Renal pelvis (tissue), 4 donors: ENCODE results near the gene FTO. TPM values are rescaled to one million over a fixed set of nuclear protein-coding genes. Genes with fewer than 3 reads are reported as not detected.
"Not testable (repeated sequence)": the region's sequence is repeated elsewhere in the genome, so short reads cannot be mapped to it uniquely, and the experiment has no call there.

ENCODE experiments used
- DNase-seq: peaks from one replicate; pipeline ENCODE4 v3.0.0-alpha.2; 2013
- polyA plus RNA-seq, 3 donors: library from polyadenylated mRNA; unstranded; fragments of 120-200 nt; gene quantifications; one replicate each; pipeline ENCODE4 v1.2.1, GENCODE V29; 2013; ENCODE audit not compliant: insufficient read length in 3 of 3

FTO gene
- polyA plus RNA-seq, 3 donors: 82.7 to 94.4 (median 84.9) TPM

GRCh38 chr16:53817812-53818550 lies 114.0 kb downstream of the FTO start:
- no peak for DNase-seq

- no peak for DNase-seq
Observed at GRCh38 chr16:53821487-53821886, 117.5 kb downstream of the FTO start.

GRCh38 chr16:53821957-53822625 lies 118.1 kb downstream of the FTO start:
- DNase-seq: no peak

- no peak for DNase-seq
Observed at GRCh38 chr16:53822936-53823529, 119.1 kb downstream of the FTO start.

- no peak for DNase-seq
Observed at GRCh38 chr16:53826658-53827057, 122.7 kb downstream of the FTO start.

GRCh38 chr16:53827741-53828140 lies 123.8 kb downstream of the FTO start:
- DNase-seq: no peak

GRCh38 chr16:53829186-53829747 lies 125.3 kb downstream of the FTO start:
- DNase-seq: no peak

- no peak for DNase-seq
Observed at GRCh38 chr16:53832896-53833544, 129.1 kb downstream of the FTO start.

GRCh38 chr16:53836142-53836541 lies 132.2 kb downstream of the FTO start:
- DNase-seq: no peak

GRCh38 chr16:53836680-53837079 lies 132.7 kb downstream of the FTO start:
- no peak for DNase-seq

- DNase-seq: no peak
Observed at GRCh38 chr16:53837426-53837825, 133.5 kb downstream of the FTO start.

- DNase-seq: no peak
Observed at GRCh38 chr16:53839150-53839549, 135.2 kb downstream of the FTO start.

- no peak for DNase-seq
Observed at GRCh38 chr16:53840456-53840855, 136.5 kb downstream of the FTO start.

GRCh38 chr16:53841884-53842283 lies 137.9 kb downstream of the FTO start:
- no peak for DNase-seq

- no peak for DNase-seq
Observed at GRCh38 chr16:53843084-53843483, 139.1 kb downstream of the FTO start.

- no peak for DNase-seq
Observed at GRCh38 chr16:53844804-53845203, 140.8 kb downstream of the FTO start.

- DNase-seq: not testable (repeated sequence)
Observed at GRCh38 chr16:53846549-53846948, 142.6 kb downstream of the FTO start.

- DNase-seq: no peak
Observed at GRCh38 chr16:53846971-53847370, 143.0 kb downstream of the FTO start.

- DNase-seq: peak; percentile 49
Observed at GRCh38 chr16:53848277-53848942, 144.5 kb downstream of the FTO start.

GRCh38 chr16:53848950-53849349 lies 145.0 kb downstream of the FTO start:
- no peak for DNase-seq

- no peak for DNase-seq
Observed at GRCh38 chr16:53849585-53849984, 145.6 kb downstream of the FTO start.

GRCh38 chr16:53849994-53850393 lies 146.0 kb downstream of the FTO start:
- no peak for DNase-seq
